Keratinocyte (primary cell): Measurements from ENCODE around the gene SCAPER. TPM values are rescaled to one million over a fixed set of nuclear protein-coding genes. Genes with fewer than 3 reads are reported as not detected.

ENCODE experiments used
- DNase-seq: peaks from one replicate; pipeline ENCODE4 v3.0.0-alpha.2; 2011; ENCODE audit warnings: low read depth, missing footprints, low spot score
- FAIRE-seq: peaks from 2 replicates; lab custom pipeline; 2011; peaks lifted over from hg19 to GRCh38; lab: Jason Lieb, UNC
- H2AFZ ChIP-seq: 2 replicates; pipeline ENCODE4 v1.6.0; 2012; ENCODE audit warnings: low read length, control low read depth, inconsistent platforms; ENCODE audit not compliant: control insufficient read depth
- H3K27ac ChIP-seq: 2 replicates; pipeline ENCODE4 v1.5.1; 2011; ENCODE audit warnings: low read length; ENCODE audit not compliant: control insufficient read depth, insufficient read depth
- H3K27me3 ChIP-seq: 3 replicates; pipeline ENCODE4 v1.6.0; 2011; ENCODE audit warnings: low read length; ENCODE audit not compliant: control insufficient read depth, insufficient read depth; ENCODE audit errors: extremely low read depth
- H3K36me3 ChIP-seq, 2 experiments: 2 replicates in 1 of 2; 3 replicates in 1 of 2; pipeline ENCODE4 v1.5.1; 2011; ENCODE audit warnings: low read length in 2 of 2, mild to moderate bottlenecking in 1 of 2; ENCODE audit not compliant: control insufficient read depth in 2 of 2, insufficient read depth in 2 of 2; ENCODE audit errors: extremely low read depth in 1 of 2
- H3K4me1 ChIP-seq: 3 replicates; pipeline ENCODE4 v1.5.1; 2011; ENCODE audit warnings: low read length; ENCODE audit not compliant: control insufficient read depth, insufficient read depth; ENCODE audit errors: extremely low read depth
- H3K4me2 ChIP-seq: 3 replicates; pipeline ENCODE4 v1.6.0; 2011; ENCODE audit warnings: low read depth, low read length; ENCODE audit not compliant: control insufficient read depth, insufficient read depth; ENCODE audit errors: extremely low read depth
- H3K4me3 ChIP-seq, 3 experiments: fragments of 200-600 bp in 1 of 3; sonication (generic) in 1 of 3; 2 replicates in 2 of 3; 3 replicates in 1 of 3; pipeline ENCODE4 v1.5.1; 2011 to 2016; ENCODE audit warnings: low read length in 3 of 3, mild to moderate bottlenecking in 3 of 3, control low read depth in 2 of 3, inconsistent platforms in 1 of 3, low read depth in 1 of 3, mixed read lengths in 1 of 3, mixed run types in 1 of 3, moderate library complexity in 1 of 3; ENCODE audit not compliant: control insufficient read depth in 2 of 3, insufficient read depth in 2 of 3; ENCODE audit errors: extremely low read depth in 1 of 3
- H3K79me2 ChIP-seq: 2 replicates; pipeline ENCODE4 v1.6.0; 2012; ENCODE audit warnings: low read length; ENCODE audit not compliant: control insufficient read depth, insufficient read depth
- H3K9ac ChIP-seq: 3 replicates; pipeline ENCODE4 v1.6.0; 2011; ENCODE audit warnings: low read length; ENCODE audit not compliant: control insufficient read depth, insufficient read depth; ENCODE audit errors: extremely low read depth
- H3K9me1 ChIP-seq: 3 replicates; pipeline ENCODE4 v1.6.0; 2011; ENCODE audit warnings: low read length; ENCODE audit not compliant: control insufficient read depth, insufficient read depth; ENCODE audit errors: extremely low read depth
- H3K9me3 ChIP-seq: 2 replicates; pipeline ENCODE4 v1.5.1; 2012; ENCODE audit warnings: low read depth, low read length; ENCODE audit not compliant: control insufficient read depth
- H4K20me1 ChIP-seq: 3 replicates; pipeline ENCODE4 v1.6.0; 2011; ENCODE audit warnings: low read length; ENCODE audit not compliant: control insufficient read depth, insufficient read depth; ENCODE audit errors: extremely low read depth
- EZH2 ChIP-seq: IDR thresholded peaks from one replicate; pipeline ENCODE4 v1.6.1; 2012; ENCODE audit warnings: inconsistent platforms, mild to moderate bottlenecking, low read length, moderate library complexity
- dilution Hi-C: fragments of 300-500 bp; cut with MboI; formaldehyde crosslinking; loops from one replicate; pipeline ENCODE4 v1.7.0; 2020; ENCODE audit warnings: low sequenced_read_pairs; ENCODE audit not compliant: extremely low pct_ligation_motif_present
- polyA plus RNA-seq, 5 experiments: library from polyadenylated mRNA; depleted of rRNA in 3 of 5; stranded (reverse) in 3 of 5; stranded (forward) in 1 of 5; unstranded in 1 of 5; fragments of >200 nt; gene quantifications; 1 replicate in 1 of 5; 2 replicates in 3 of 5; 3 replicates in 1 of 5; pipeline versions ENCODE4 v1.2.1 to v1.2.3, GENCODE V29; 2011 to 2012; ENCODE audit warnings: missing spikeins in 2 of 5, low read depth in 1 of 5, low replicate concordance in 1 of 5
- TF ChIP-seq, protein P1 (sequence below), 3 experiments: IDR thresholded peaks in 1 of 3; conservative IDR thresholded peaks in 1 of 3; optimal IDR thresholded peaks in 1 of 3; 2 replicates in 2 of 3; 3 replicates in 1 of 3; pipeline versions ENCODE3 to v1.5.1; 2011; ENCODE audit warnings: low read length in 3 of 3, mild to moderate bottlenecking in 3 of 3, moderate library complexity in 2 of 3, control low read depth in 1 of 3, inconsistent platforms in 1 of 3; ENCODE audit not compliant: insufficient read depth in 2 of 3; ENCODE audit errors: extremely low read depth in 1 of 3

The SCAPER gene
- polyA plus RNA-seq, 1 donor (not counting 4 experiments of a cell fraction or from before 2014, with no cell fraction given) = 5.2 TPM

DNA sequence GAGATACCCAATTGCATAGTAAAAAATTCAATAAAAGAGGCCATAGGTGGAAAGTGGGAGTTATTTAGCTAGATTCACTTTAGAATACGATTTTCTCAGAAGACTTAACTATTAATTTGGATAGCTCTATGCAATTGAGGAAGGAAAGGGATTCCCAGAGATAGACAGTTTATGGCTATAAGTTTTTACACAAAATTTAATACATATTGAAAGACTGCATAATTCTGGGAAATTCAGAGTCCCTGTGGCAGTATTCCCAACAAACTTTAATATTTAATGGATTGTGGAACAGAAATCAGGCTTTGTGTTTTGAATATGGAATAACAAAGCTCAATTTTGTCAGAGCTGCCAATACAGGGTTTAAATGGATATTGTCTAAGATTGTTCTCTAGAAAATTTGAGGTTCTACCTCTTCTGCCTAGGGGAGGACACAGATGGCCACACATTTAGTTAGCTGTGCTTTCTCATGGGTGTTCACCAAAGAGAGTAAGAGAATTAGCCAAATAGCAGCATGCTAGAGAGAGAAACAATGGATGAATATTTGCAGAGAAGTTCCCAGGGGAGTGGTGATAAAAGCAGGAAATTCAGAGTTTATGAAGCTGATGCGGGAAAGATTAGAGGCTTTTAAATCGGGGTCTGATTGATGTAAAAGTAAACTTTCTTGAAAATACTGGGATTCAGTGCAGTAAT, 560.1 kb downstream of the SCAPER start:
- dilution Hi-C loops = no loop called here

DNA sequence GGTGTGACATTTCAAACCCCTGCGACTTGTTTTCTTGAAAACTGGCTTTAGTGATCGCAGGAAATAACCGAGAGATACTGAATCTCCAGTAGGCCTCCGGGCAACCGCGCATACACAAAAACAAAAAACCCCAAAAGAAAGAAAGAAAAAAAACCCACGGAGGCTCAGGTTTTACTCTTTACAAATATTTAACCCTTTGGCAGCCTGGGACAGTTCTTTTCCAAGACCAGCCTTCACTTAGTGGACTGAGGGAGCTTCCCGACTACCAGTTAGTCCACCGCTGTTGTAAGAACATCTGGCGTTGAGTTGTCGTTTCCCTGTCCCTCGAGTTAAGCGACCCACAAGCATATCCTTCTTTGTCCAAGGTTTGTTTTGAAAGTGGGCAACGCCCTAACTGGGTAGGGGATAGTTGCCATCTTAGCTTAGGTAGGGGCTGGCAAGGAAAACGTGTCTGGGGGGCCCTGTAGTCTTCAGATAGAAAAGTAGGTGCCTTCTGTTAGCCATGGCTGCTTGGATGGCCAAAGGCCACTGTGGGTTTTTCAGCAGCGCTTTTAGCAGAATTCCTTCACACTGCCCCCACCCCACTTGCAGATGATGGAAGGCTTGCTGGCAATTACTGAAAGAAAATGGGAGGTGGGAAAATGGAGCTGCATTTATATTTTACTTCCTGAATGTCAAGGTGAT, 561.7 kb downstream of the SCAPER start:
- peaks cover 5% of the 10 kb centered on the region for H4K20me1 ChIP-seq
- dilution Hi-C loops = no loop called here
- H3K4me3 ChIP-seq = no peak overlapping the region
- H3K9me1 ChIP-seq = no peaks in the 10 kb centered on the region
- no peak for FAIRE-seq
- no peak overlapping the region for H3K4me2 ChIP-seq
- H3K36me3 ChIP-seq = no peaks in the 10 kb centered on the region
- no peak for DNase-seq
- no peaks in the 10 kb centered on the region for H3K79me2 ChIP-seq
- H3K27me3 ChIP-seq = peaks cover 89% of the 10 kb centered on the region
- no peak overlapping the region for H3K27ac ChIP-seq
- no peak overlapping the region for H2AFZ ChIP-seq
- H3K4me1 ChIP-seq = peaks cover 15% of the 10 kb centered on the region
- TF ChIP-seq, protein P1, sequence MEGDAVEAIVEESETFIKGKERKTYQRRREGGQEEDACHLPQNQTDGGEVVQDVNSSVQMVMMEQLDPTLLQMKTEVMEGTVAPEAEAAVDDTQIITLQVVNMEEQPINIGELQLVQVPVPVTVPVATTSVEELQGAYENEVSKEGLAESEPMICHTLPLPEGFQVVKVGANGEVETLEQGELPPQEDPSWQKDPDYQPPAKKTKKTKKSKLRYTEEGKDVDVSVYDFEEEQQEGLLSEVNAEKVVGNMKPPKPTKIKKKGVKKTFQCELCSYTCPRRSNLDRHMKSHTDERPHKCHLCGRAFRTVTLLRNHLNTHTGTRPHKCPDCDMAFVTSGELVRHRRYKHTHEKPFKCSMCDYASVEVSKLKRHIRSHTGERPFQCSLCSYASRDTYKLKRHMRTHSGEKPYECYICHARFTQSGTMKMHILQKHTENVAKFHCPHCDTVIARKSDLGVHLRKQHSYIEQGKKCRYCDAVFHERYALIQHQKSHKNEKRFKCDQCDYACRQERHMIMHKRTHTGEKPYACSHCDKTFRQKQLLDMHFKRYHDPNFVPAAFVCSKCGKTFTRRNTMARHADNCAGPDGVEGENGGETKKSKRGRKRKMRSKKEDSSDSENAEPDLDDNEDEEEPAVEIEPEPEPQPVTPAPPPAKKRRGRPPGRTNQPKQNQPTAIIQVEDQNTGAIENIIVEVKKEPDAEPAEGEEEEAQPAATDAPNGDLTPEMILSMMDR (optimal IDR thresholded peaks at IDR 0.05 in 1 of 3, IDR thresholded peaks at IDR 0.05 in 1 of 3, conservative IDR thresholded peaks at IDR 0.05 in 1 of 3; ENCODE audit: extremely low read depth in 1 of 3, insufficient read depth in 2 of 3, low read length in 3 of 3) = no peak
- peak; percentile 46 for TF ChIP-seq EZH2
- no peak overlapping the region for H3K9ac ChIP-seq
- peaks cover 1% of the 10 kb centered on the region for H3K9me3 ChIP-seq

More for the DNA sequence above, 560.1 kb downstream of the SCAPER start:
- Histone ChIP-seq H3K9me1 (no peaks in the 10 kb centered on the region), H3K4me3 (no peak overlapping the region), H4K20me1 (no peaks in the 10 kb centered on the region), H3K9ac (no peak overlapping the region), H3K4me1 (peaks cover 11% of the 10 kb centered on the region), H2AFZ (no peak overlapping the region), H3K27me3 (peaks cover 73% of the 10 kb centered on the region), H3K27ac (no peak overlapping the region), H3K9me3 (no peaks in the 10 kb centered on the region), H3K36me3 (no peaks in the 10 kb centered on the region), H3K79me2 (no peaks in the 10 kb centered on the region), H3K4me2 (no peak overlapping the region)
- TF ChIP-seq, protein P1 (optimal IDR thresholded peaks at IDR 0.05 in 1 of 3, IDR thresholded peaks at IDR 0.05 in 1 of 3, conservative IDR thresholded peaks at IDR 0.05 in 1 of 3; ENCODE audit: extremely low read depth in 1 of 3, insufficient read depth in 2 of 3, low read length in 3 of 3) = no peak
- no peak for TF ChIP-seq EZH2
- peak; percentile 9 for FAIRE-seq
- no peak for DNase-seq
